SK-N-MC (cell line): ENCODE measurements around the gene TSTD2.

Experiments used
- DNase-seq: peaks from one replicate; pipeline ENCODE4 v3.0.0-alpha.2; 2011; ENCODE audit warnings: low read depth, low spot score
- H3K27ac ChIP-seq: fragments of 200-600 bp; sonication (generic); 2 replicates; pipeline ENCODE4 v1.5.1; 2016; ENCODE audit warnings: mixed run types
- H3K36me3 ChIP-seq: fragments of 200-600 bp; sonication (generic); 2 replicates; pipeline ENCODE4 v1.6.1; 2017; ENCODE audit warnings: antibody characterized with exemption, low read length, mixed read lengths; ENCODE audit not compliant: insufficient read depth
- H3K4me3 ChIP-seq: fragments of 200-600 bp; sonication (generic); 2 replicates; pipeline ENCODE4 v1.5.1; 2016
- H3K9ac ChIP-seq: fragments of 200-600 bp; sonication (generic); 2 replicates; pipeline ENCODE4 v1.8.0; 2017; ENCODE audit warnings: mixed run types, mixed read lengths; ENCODE audit not compliant: insufficient read length
- H3K9me3 ChIP-seq: fragments of 200-600 bp; sonication (generic); 2 replicates; pipeline ENCODE4 v1.6.1; 2017; ENCODE audit warnings: low read depth, mild to moderate bottlenecking, antibody characterized with exemption, low read length, moderate library complexity, mixed read lengths
- EZH2 ChIP-seq: fragments of 200-600 bp; sonication (generic); IDR thresholded peaks from one replicate; pipeline ENCODE4 v1.6.1; 2017; ENCODE audit warnings: antibody characterized with exemption
- FOXP2 ChIP-seq: optimal IDR thresholded peaks from 2 replicates; pipeline ENCODE3; 2011; ENCODE audit warnings: mild to moderate bottlenecking, moderate library complexity; ENCODE audit not compliant: insufficient read depth; ENCODE audit errors: extremely low read length, control extremely low read depth
- POLR2AphosphoS5 ChIP-seq: IDR thresholded peaks from 2 replicates; pipeline ENCODE4 v1.6.1; 2012; ENCODE audit warnings: mild to moderate bottlenecking, low read depth, low read length, borderline replicate concordance

The TSTD2 gene

DNA sequence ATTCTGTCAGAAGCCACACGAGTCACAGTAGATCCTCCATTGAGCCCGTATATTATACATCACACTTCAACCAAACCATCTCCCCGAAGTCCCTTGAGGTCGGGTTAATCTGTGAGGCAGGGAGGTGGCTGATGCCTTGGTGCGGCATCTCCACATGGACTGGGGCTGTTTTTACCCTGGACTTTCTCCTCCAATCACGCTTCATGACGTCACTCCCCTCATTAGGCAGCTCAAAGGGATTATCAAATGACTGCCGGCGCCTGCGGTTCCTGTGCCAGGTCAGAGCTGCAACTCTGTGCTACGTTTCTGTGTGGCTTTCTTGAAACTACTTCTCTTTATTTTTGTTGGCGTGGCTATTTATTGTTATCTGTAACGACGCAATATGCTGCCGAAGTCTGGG, 78.0 kb downstream of the TSTD2 start:
- DNase-seq = no peak

GRCh38 chr9:97554566-97555075, 78.5 kb downstream of the TSTD2 start:
- Histone ChIP-seq H3K36me3 (no peaks in the 10 kb centered on the region), H3K27ac (no peak overlapping the region), H3K9ac (no peak overlapping the region), H3K9me3 (no peaks in the 10 kb centered on the region), H3K4me3 (no peak overlapping the region)
- no peak for TF ChIP-seq POLR2AphosphoS5
- no peak for TF ChIP-seq FOXP2
- TF ChIP-seq EZH2 = no peak
- no peak for DNase-seq

More for the DNA sequence above, 78.0 kb downstream of the TSTD2 start:
- no peaks in the 10 kb centered on the region for H3K9me3 ChIP-seq
- TF ChIP-seq POLR2AphosphoS5 (no peak), EZH2 (no peak), FOXP2 (no peak)
- no peak overlapping the region for H3K9ac ChIP-seq
- H3K4me3 ChIP-seq = no peak overlapping the region
- no peak overlapping the region for H3K27ac ChIP-seq
- no peaks in the 10 kb centered on the region for H3K36me3 ChIP-seq

DNA sequence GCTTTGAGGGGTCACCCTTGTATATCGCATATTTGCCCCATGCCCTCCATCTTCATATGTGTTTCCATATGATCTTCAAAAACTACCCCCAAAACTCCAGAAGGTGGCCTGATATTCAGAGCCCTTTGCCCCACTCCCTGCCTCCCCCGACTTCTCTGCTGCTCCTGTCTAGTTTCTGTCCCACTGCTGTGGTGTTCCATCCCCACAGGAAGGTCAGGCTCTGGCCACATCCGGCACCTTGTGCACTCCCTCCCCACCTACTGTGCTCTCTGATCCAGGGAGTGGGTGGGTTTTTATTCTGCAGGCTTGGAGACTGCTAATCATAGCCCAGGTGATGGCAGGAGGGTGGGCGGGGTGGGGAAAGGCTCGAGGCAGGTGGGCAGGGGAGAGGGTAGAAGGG, 79.3 kb downstream of the TSTD2 start:
- DNase-seq = no peak
- TF ChIP-seq FOXP2 = no peak
- TF ChIP-seq POLR2AphosphoS5 = no peak
- no peak for TF ChIP-seq EZH2
- H3K4me3 ChIP-seq = no peak overlapping the region
- no peaks in the 10 kb centered on the region for H3K9me3 ChIP-seq
- H3K27ac ChIP-seq = no peak overlapping the region
- no peaks in the 10 kb centered on the region for H3K36me3 ChIP-seq
- no peak overlapping the region for H3K9ac ChIP-seq

DNA sequence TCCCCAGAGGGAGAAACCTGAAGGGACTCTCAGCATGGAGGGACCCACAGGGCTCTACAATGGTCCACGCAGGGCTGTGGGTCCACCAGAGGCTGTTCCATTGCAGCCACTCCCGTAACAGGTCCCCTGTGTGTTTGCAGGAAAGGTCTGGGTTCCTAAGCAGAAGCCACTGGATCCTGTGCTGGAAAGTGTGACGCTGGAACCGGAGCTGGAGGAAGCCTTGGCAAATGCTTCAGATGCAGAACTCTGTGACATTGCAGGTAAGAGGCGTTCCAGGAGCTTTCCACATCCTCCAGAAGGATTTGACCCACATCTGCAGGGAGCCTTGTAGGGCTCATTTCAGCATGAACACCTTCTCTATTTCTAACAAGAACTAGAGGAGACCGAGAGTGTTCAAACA, 80.0 kb downstream of the TSTD2 start:
- H3K4me3 ChIP-seq = no peak overlapping the region
- TF ChIP-seq FOXP2 = no peak
- TF ChIP-seq POLR2AphosphoS5 = no peak
- no peak for TF ChIP-seq EZH2
- no peaks in the 10 kb centered on the region for H3K36me3 ChIP-seq
- no peak overlapping the region for H3K27ac ChIP-seq
- DNase-seq = no peak
- no peaks in the 10 kb centered on the region for H3K9me3 ChIP-seq
- H3K9ac ChIP-seq = no peak overlapping the region

DNA sequence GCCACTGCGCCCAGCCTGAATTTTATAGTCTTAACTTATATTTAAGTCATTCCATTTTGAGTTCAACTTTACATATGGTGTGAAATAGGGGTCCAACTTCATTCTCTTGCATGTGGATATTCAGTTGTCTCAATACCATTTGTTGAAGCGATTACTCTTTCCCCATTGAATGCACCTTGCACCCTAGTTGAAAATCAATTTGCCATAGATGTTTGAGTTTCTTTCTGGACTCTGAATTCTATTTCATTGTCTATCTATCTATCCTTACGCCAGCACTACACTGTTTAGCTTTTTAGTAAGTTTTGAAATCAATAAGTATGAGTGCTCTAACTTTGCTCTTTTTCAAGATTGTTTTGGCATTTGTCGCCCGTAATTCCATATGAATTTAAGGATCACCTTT, 81.9 kb downstream of the TSTD2 start:
- no peak overlapping the region for H3K4me3 ChIP-seq
- no peak overlapping the region for H3K27ac ChIP-seq
- H3K36me3 ChIP-seq = no peaks in the 10 kb centered on the region
- TF ChIP-seq FOXP2 (no peak), EZH2 (no peak), POLR2AphosphoS5 (no peak)
- no peaks in the 10 kb centered on the region for H3K9me3 ChIP-seq
- DNase-seq = no peak
- no peak overlapping the region for H3K9ac ChIP-seq

DNA sequence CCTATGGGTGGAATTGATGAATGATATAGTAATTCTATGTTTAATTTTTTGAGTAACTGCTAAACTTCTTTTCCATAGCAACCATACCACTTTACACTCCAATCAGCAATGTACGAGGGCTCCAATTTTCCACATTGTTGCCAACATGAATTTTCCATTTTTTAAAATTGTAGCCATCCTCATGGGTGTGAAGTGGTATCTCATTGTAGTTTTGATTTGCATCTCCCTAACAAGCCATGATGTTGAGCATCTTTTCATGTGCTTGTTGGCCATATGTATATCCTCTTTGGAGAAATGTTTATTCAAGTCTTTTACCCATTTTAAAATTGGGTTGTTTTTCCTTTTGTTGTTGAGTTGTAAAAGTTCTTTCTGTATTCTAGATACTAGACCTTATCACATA, 82.8 kb downstream of the TSTD2 start:
- Histone ChIP-seq H3K9me3 (no peaks in the 10 kb centered on the region), H3K36me3 (no peaks in the 10 kb centered on the region), H3K27ac (no peak overlapping the region), H3K9ac (no peak overlapping the region), H3K4me3 (no peak overlapping the region)
- DNase-seq = no peak
- TF ChIP-seq POLR2AphosphoS5 (no peak), EZH2 (no peak), FOXP2 (no peak)
